ENCODE results near the gene THAP7.

- no peak for TF ChIP-seq CTCF (IDR thresholded peaks at IDR 0.05; ENCODE audit: extremely low read depth in 1 of 2, insufficient read depth in 1 of 2, low read depth in 1 of 2, low read length in 2 of 2)
- TF ChIP-seq POLR2AphosphoS5 (IDR thresholded peaks at IDR 0.05; ENCODE audit: insufficient read depth, low read depth, low read length) = no peak
These were observed 24.3 kb downstream of the THAP7 start for GRCh38 chr22:20977516-20978170.

Data from endothelial cell of umbilical vein (primary cell).